NT2/D1 (cell line): Measurements from ENCODE around the gene PRKAA1.

Experiments
- YY1 ChIP-seq: IDR thresholded peaks from 2 replicates; pipeline ENCODE4 v1.6.1; 2011; ENCODE audit not compliant: insufficient read length, insufficient read depth
- ZNF274 ChIP-seq: IDR thresholded peaks from 2 replicates; pipeline ENCODE4 v1.6.1; 2011; ENCODE audit warnings: mild to moderate bottlenecking, low read depth, low read length

- TF ChIP-seq ZNF274 (no peak), YY1 (no peak)
Measured at GRCh38 chr5:40838086-40838485, 39.9 kb upstream of the PRKAA1 start.
